ENCODE results near the gene KAZN. TPM values are rescaled to one million over a fixed set of nuclear protein-coding genes. Genes with fewer than 3 reads are reported as not detected.

The KAZN gene
- total RNA-seq, 1 experiment from 2014 or later: 15.6 TPM

DNA sequence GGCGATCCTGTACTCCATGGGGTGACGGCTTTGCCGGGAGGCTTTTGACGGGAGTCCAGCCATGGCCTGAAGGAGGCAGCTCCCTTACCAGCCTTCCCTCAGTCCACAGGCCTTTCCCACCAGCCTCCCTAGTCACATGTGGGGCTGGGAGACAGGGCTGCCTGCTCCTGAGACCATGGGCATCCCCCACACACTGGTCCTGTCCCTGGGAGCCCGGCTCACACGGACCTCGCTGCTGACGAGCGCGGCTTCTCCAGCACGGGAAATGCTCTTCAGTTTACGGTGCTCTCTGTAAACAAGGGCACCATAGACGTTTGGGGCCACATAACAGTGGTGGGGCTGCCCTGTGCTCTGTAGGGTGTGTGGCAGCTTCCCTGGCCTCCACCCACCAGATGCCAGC, 450.6 kb downstream of the KAZN start:
- ChIA-PET POLR2A (ENCODE audit: unreplicated experiment) (no interaction called here), CTCF (no interaction called here)
- intact Hi-C loops (cut with micrococcal nuclease; ENCODE audit: unreplicated experiment): loop anchor here (5.0 to 10.0 kb wide), 3 partner anchors 217 to 1084 kb away; no protein-coding TSS in a partner anchor
- no peak for DNase-seq
- no TSS peak for BruUV-seq (replicated peaks)
- H3K79me2 ChIP-seq (ENCODE audit: low read depth): no peaks in the 10 kb centered on the region
- H3K27me3 ChIP-seq (ENCODE audit: insufficient read depth, low read depth): no peaks in the 10 kb centered on the region
- H3K27ac ChIP-seq: no peak overlapping the region
- H3F3A ChIP-seq (ENCODE audit: insufficient read depth, low read depth): no peaks in the 10 kb centered on the region
- no peaks in the 10 kb centered on the region for H3K36me3 ChIP-seq (ENCODE audit: low read depth)
- H2AFZ ChIP-seq: no peak overlapping the region
- no peaks in the 10 kb centered on the region for H3K4me1 ChIP-seq (replicated peaks; ENCODE audit: insufficient read depth)
- H4K20me1 ChIP-seq (ENCODE audit: insufficient read depth): no peaks in the 10 kb centered on the region
- TF ChIP-seq EZH2 (IDR thresholded peaks at IDR 0.05; ENCODE audit: low read depth): no peak
- TF ChIP-seq, protein P1, sequence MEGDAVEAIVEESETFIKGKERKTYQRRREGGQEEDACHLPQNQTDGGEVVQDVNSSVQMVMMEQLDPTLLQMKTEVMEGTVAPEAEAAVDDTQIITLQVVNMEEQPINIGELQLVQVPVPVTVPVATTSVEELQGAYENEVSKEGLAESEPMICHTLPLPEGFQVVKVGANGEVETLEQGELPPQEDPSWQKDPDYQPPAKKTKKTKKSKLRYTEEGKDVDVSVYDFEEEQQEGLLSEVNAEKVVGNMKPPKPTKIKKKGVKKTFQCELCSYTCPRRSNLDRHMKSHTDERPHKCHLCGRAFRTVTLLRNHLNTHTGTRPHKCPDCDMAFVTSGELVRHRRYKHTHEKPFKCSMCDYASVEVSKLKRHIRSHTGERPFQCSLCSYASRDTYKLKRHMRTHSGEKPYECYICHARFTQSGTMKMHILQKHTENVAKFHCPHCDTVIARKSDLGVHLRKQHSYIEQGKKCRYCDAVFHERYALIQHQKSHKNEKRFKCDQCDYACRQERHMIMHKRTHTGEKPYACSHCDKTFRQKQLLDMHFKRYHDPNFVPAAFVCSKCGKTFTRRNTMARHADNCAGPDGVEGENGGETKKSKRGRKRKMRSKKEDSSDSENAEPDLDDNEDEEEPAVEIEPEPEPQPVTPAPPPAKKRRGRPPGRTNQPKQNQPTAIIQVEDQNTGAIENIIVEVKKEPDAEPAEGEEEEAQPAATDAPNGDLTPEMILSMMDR (conservative IDR thresholded peaks at IDR 0.05): no peak
- no peaks in the 10 kb centered on the region for H3K9me2 ChIP-seq (ENCODE audit: insufficient read depth)
- H3K9me3 ChIP-seq (ENCODE audit: insufficient read depth, low read depth): no peaks in the 10 kb centered on the region
- H3K4me2 ChIP-seq: no peak overlapping the region
- H3K4me3 ChIP-seq: no peak overlapping the region

DNA sequence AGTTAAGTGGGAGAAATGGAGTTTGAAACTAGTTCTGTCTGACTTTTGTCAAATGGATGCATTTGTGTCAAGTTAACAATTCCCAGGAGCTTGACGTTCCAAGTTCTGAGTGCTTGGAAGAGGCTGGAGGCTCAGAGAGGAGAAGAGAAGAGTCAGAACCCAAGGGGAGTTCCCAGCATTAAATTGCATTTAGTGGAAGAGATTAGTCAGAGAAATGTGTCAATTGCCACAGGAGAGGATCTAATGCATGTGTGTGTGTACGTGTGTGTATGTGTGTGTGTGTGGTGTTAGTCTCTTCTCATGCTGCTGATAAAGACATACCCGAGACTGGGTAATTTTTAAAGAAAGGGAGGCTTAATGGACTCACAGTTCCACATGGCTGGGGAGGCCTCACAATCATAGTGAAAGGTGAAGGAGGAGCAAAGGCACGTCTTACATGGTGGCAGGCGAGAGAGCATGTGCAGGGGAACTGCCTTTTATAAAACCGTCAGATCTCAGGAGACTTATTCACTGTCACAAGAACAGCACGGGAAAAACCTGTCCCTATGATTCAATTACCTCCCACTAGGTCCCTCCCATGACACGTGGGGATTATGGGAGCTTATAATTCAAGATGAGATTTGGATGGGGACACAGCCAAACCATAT, 453.5 kb downstream of the KAZN start:
- no peaks in the 10 kb centered on the region for H3K9me2 ChIP-seq (ENCODE audit: insufficient read depth)
- TF ChIP-seq, protein P1 (conservative IDR thresholded peaks at IDR 0.05): no peak
- no peak for TF ChIP-seq EZH2 (IDR thresholded peaks at IDR 0.05; ENCODE audit: low read depth)
- no peaks in the 10 kb centered on the region for H3K79me2 ChIP-seq (ENCODE audit: low read depth)
- H3K9me3 ChIP-seq (ENCODE audit: insufficient read depth, low read depth): no peaks in the 10 kb centered on the region
- intact Hi-C loops (cut with micrococcal nuclease; ENCODE audit: unreplicated experiment): no loop called here
- no peaks in the 10 kb centered on the region for H3F3A ChIP-seq (ENCODE audit: insufficient read depth, low read depth)
- no peak for DNase-seq
- CTCF ChIA-PET: no interaction called here
- H3K4me1 ChIP-seq (replicated peaks; ENCODE audit: insufficient read depth): no peaks in the 10 kb centered on the region
- no peaks in the 10 kb centered on the region for H3K36me3 ChIP-seq (ENCODE audit: low read depth)
- POLR2A ChIA-PET (ENCODE audit: unreplicated experiment): interaction anchor here (0.7 kb wide), 1 partner anchor 777 kb away, joined by 3 read pairs; no protein-coding TSS in a partner anchor
- H3K27ac ChIP-seq: no peak overlapping the region
- no peak overlapping the region for H3K4me3 ChIP-seq
- no peaks in the 10 kb centered on the region for H4K20me1 ChIP-seq (ENCODE audit: insufficient read depth)
- no peaks in the 10 kb centered on the region for H3K27me3 ChIP-seq (ENCODE audit: insufficient read depth, low read depth)
- H2AFZ ChIP-seq: no peak overlapping the region
- H3K4me2 ChIP-seq: no peak overlapping the region
- BruUV-seq (replicated peaks): no TSS peak

DNA sequence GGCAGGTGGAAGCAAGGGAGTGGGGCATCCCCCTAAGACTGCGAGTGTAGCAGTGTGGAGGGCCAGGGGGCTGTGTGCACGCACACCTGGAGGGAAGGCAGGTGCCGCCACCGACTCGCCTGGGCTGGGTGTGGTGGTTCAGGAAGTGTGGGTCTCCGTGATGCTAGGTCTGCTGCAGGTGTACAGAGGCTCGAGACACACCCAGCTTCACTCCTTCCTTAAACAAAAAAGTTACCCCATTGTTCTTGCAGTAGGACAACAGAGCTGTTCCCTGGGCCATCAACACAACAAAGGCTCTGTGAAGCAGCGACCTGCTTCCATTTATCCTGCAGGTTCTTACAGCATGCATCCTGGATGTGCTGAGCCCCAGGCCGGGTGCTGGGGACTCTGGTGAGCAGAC, 454.7 kb downstream of the KAZN start:
- intact Hi-C loops (cut with micrococcal nuclease; ENCODE audit: unreplicated experiment): no loop called here
- no peaks in the 10 kb centered on the region for H4K20me1 ChIP-seq (ENCODE audit: insufficient read depth)
- ChIA-PET POLR2A (ENCODE audit: unreplicated experiment) (interaction anchor here (0.7 kb wide), 1 partner anchor 25 kb away, joined by 3 read pairs; no protein-coding TSS in a partner anchor), CTCF (no interaction called here)
- H3K27ac ChIP-seq: no peak overlapping the region
- H2AFZ ChIP-seq: no peak overlapping the region
- no peaks in the 10 kb centered on the region for H3K36me3 ChIP-seq (ENCODE audit: low read depth)
- H3F3A ChIP-seq (ENCODE audit: insufficient read depth, low read depth): no peaks in the 10 kb centered on the region
- TF ChIP-seq EZH2 (IDR thresholded peaks at IDR 0.05; ENCODE audit: low read depth): no peak
- TF ChIP-seq, protein P1 (conservative IDR thresholded peaks at IDR 0.05): no peak
- H3K79me2 ChIP-seq (ENCODE audit: low read depth): no peaks in the 10 kb centered on the region
- H3K9me3 ChIP-seq (ENCODE audit: insufficient read depth, low read depth): no peaks in the 10 kb centered on the region
- H3K27me3 ChIP-seq (ENCODE audit: insufficient read depth, low read depth): no peaks in the 10 kb centered on the region
- no TSS peak for BruUV-seq (replicated peaks)
- H3K9me2 ChIP-seq (ENCODE audit: insufficient read depth): no peaks in the 10 kb centered on the region
- H3K4me3 ChIP-seq: no peak overlapping the region
- no peak for DNase-seq
- H3K4me2 ChIP-seq: no peak overlapping the region
- no peaks in the 10 kb centered on the region for H3K4me1 ChIP-seq (replicated peaks; ENCODE audit: insufficient read depth)
